ENCODE measurements around the gene QKI.
"Not testable (repeated sequence)": the region's sequence is repeated elsewhere in the genome, so short reads cannot be mapped to it uniquely, and the experiment has no call there.

Gene QKI

DNA sequence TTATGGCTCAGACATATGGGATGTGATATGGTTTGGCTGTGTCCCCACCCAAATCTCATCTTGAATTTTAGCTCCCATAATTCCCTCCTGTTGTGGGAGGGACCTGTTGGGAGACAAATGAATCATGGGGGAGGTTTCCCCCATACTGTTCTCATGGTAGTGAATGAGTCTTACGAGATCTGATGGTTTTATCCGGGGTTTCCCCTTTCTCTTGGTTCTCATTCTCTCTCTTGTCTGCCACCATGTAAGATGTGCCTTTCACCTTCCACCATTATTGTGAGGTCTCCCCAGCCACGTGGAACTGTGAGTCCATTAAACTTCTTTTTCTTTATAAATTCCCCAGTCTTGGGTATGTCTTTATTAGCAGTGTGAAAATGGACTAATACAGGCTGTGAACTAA is 31.1 kb upstream of the QKI start:
- Mint-ChIP-seq H3K4me1 (ENCODE audit: low read depth) (peaks cover 32% of the 10 kb centered on the region), H3K36me3 (ENCODE audit: low read depth) (peaks cover 21% of the 10 kb centered on the region)
- H3K27me3 Mint-ChIP-seq; H3K4me3 Mint-ChIP-seq; H3K9me3 Mint-ChIP-seq; H3K27ac Mint-ChIP-seq; intact Hi-C loops (cut with micrococcal nuclease): not testable (repeated sequence)

- Mint-ChIP-seq H3K9me3 (peaks cover 8% of the 10 kb centered on the region), H3K4me1 (ENCODE audit: low read depth) (peaks cover 34% of the 10 kb centered on the region), H3K4me3 (no peak overlapping the region), H3K36me3 (ENCODE audit: low read depth) (peaks cover 25% of the 10 kb centered on the region), H3K27me3 (no peaks in the 10 kb centered on the region), H3K27ac (no peak overlapping the region)
- intact Hi-C loops (cut with micrococcal nuclease) = loop anchor here (2.0 kb wide), 2 partner anchors 21 to 29 kb away; no protein-coding TSS in a partner anchor
Measured at GRCh38 chr6:163383912-163384311, 30.6 kb upstream of the QKI start.

DNA sequence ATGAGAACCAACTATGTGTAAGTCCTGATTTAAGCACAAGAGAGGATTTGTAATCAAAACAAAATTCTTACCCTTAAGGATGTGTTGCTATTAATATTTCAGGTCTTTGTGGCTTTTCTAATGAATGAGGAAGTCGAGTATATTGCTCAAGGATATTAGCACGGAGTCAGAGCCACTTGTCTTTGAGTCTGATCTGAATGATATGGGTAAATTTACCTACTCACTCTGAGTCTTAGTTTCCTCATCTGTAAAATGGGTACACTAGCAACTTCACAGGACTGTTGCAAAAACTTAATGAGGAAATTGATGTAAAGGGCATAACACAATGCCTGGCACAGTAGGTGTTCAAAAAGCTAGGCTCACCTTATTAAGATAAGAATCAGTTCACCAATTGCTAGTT is 30.0 kb upstream of the QKI start:
- H3K4me3 Mint-ChIP-seq = no peak overlapping the region
- H3K9me3 Mint-ChIP-seq = peaks cover 8% of the 10 kb centered on the region
- H3K27me3 Mint-ChIP-seq = no peaks in the 10 kb centered on the region
- peaks cover 36% of the 10 kb centered on the region for H3K4me1 Mint-ChIP-seq (ENCODE audit: low read depth)
- H3K27ac Mint-ChIP-seq = no peak overlapping the region
- intact Hi-C loops (cut with micrococcal nuclease) = loop anchor here (2.0 kb wide), 2 partner anchors 20 to 28 kb away; no protein-coding TSS in a partner anchor
- peaks cover 29% of the 10 kb centered on the region for H3K36me3 Mint-ChIP-seq (ENCODE audit: low read depth)

DNA sequence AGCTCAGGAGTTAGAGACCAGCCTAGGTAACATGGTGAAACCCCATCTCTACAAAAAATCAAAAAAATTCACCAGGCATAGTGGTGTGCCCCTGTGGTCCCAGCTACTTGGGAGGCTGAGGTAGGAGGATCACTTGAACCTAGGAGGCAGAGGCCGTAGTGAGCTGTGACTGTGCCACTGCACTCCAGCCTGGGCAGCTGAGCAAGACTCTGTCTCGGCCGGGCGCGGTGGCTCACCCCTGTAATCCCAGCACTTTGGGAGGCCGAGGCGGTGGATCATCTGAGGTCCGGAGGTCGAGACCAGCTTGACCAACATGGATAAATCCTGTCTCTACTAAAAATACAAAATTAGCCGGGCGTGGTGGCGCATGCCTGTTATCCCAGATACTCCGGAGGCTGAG is 29.0 kb upstream of the QKI start:
- Mint-ChIP-seq H3K36me3 (ENCODE audit: low read depth) (peaks cover 38% of the 10 kb centered on the region), H3K27ac (peak overlapping the region; percentile 50), H3K4me1 (ENCODE audit: low read depth) (peaks cover 41% of the 10 kb centered on the region)
- H3K27me3 Mint-ChIP-seq, H3K9me3 Mint-ChIP-seq, H3K4me3 Mint-ChIP-seq: not testable (repeated sequence)
- intact Hi-C loops (cut with micrococcal nuclease) = loop anchor here (2.0 kb wide), 2 partner anchors 19 to 27 kb away; no protein-coding TSS in a partner anchor

DNA sequence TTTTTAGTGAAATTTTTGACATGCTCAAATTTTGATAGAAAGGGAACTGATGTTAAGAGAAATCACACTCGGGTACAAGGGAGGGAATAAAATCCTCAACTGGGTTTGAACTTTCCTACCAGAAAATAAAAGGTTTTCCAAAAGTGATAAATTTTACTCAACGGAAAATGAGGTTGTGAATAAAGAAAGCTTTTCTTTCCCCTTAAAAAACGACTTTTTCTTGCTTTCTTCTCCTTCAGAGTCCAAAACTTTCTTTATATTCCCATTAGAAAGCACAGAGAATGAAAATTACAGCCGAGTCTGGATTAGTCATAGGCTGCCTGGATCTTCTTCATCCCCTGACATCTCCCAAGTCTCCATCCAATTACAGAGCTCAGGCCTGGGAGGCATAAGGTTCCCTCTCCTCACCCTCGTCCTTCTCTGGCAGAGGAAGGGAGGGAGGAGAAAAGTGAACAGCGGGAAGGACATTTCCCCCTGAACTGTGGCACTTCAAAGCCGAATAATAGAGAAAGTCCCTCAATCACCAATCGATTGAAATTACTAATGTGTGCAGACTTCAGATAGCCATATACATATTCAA is 28.1 kb upstream of the QKI start:
- intact Hi-C loops (cut with micrococcal nuclease) = no loop called here
- Mint-ChIP-seq H3K36me3 (ENCODE audit: low read depth) (peaks cover 38% of the 10 kb centered on the region), H3K4me1 (ENCODE audit: low read depth) (peaks cover 41% of the 10 kb centered on the region), H3K4me3 (no peak overlapping the region), H3K27ac (no peak overlapping the region), H3K27me3 (no peaks in the 10 kb centered on the region), H3K9me3 (peaks cover 8% of the 10 kb centered on the region)

DNA sequence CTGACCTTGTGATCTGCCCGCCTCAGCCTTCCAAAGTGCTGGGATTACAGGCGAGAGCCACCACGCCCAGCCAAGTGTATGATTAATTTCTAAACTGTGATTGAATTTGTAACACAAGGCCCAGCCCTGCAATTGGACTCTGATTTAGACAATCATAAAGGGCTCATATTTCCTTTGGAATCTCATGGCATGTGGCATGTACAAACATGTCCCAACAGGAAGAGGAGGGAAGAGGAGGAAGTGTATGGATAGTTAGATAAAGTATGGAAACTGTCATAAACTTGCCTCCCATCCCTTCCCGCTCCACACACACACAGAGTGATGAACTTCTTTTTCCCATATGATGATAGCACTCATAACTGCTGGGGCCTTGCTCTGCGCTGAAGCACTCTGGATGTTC is 27.2 kb upstream of the QKI start:
- Mint-ChIP-seq H3K27ac (no peak overlapping the region), H3K36me3 (ENCODE audit: low read depth) (peaks cover 38% of the 10 kb centered on the region), H3K4me3 (no peak overlapping the region), H3K9me3 (peaks cover 8% of the 10 kb centered on the region), H3K4me1 (ENCODE audit: low read depth) (peaks cover 47% of the 10 kb centered on the region), H3K27me3 (no peaks in the 10 kb centered on the region)
- intact Hi-C loops (cut with micrococcal nuclease) = no loop called here

DNA sequence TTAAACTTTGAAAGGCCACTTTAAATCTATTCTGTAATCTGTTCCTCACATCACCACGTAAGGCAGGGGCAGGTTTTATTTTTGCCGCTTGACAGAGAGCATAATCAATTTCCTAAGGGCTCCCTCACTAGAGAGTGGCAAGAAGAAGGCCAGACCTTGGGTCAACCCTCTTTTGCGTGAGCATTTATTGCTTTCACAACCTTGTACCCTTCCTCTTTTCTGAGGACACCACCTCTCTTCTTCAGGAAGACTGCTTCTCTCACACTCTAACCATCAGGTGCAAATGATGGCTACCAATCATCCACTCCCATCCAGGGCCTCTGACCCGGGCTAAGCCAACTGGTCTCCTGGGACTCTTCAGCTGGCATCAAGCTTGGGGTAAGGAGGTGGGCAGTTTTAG is 25.2 kb upstream of the QKI start:
- H3K9me3 Mint-ChIP-seq = no peaks in the 10 kb centered on the region
- intact Hi-C loops (cut with micrococcal nuclease) = no loop called here
- H3K27me3 Mint-ChIP-seq = no peaks in the 10 kb centered on the region
- H3K4me1 Mint-ChIP-seq (ENCODE audit: low read depth) = peaks cover 58% of the 10 kb centered on the region
- peak overlapping the region; percentile 30 for H3K27ac Mint-ChIP-seq
- H3K4me3 Mint-ChIP-seq = no peak overlapping the region
- H3K36me3 Mint-ChIP-seq (ENCODE audit: low read depth) = peaks cover 31% of the 10 kb centered on the region

DNA sequence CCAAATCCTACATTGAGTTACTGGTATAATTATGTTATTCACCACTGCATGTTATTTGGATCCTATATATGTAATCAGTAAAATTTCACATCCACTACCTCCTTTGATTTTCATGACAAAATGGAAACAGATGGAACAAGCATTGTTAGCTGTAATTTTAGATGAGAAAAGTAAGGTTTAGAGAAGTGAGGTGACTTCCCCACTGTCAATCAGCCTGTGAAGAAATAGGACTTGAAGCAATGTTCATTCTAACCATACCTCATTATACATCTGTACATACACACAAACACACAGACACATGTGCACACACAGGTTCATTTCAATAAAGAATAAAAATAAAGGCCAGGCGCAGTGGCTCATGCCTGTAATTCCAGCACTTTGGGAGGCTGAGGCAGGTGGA is 23.7 kb upstream of the QKI start:
- Mint-ChIP-seq H3K4me1 (ENCODE audit: low read depth) (peaks cover 52% of the 10 kb centered on the region), H3K9me3 (no peaks in the 10 kb centered on the region), H3K27ac (no peak overlapping the region), H3K27me3 (no peaks in the 10 kb centered on the region), H3K4me3 (no peak overlapping the region), H3K36me3 (ENCODE audit: low read depth) (peaks cover 26% of the 10 kb centered on the region)
- intact Hi-C loops (cut with micrococcal nuclease) = no loop called here

DNA sequence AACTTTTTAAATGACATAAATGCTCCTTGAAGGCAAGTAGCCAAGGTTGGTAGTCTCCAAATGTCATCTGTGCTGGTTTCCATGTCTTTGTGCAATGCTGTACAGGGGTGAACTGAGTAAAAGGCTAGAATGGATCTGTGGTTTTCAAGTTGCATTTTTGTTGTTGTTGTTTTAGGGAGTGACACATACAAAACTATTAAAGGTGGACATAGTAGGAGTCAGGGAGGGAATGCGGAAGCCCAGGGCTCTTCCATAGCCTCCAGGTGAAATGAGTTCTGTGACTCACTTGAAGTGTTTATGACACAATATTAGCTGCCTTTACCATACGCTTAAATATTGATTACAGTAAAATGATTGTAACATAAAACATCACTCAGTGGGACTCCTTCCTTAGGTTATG is 22.5 kb upstream of the QKI start:
- Mint-ChIP-seq H3K4me1 (ENCODE audit: low read depth) (peaks cover 55% of the 10 kb centered on the region), H3K27me3 (no peaks in the 10 kb centered on the region), H3K9me3 (no peaks in the 10 kb centered on the region), H3K27ac (no peak overlapping the region), H3K4me3 (no peak overlapping the region), H3K36me3 (ENCODE audit: low read depth) (peaks cover 26% of the 10 kb centered on the region)
- intact Hi-C loops (cut with micrococcal nuclease) = no loop called here

- peaks cover 61% of the 10 kb centered on the region for H3K4me1 Mint-ChIP-seq (ENCODE audit: low read depth)
- intact Hi-C loops (cut with micrococcal nuclease) = no loop called here
- no peak overlapping the region for H3K27ac Mint-ChIP-seq
- H3K9me3 Mint-ChIP-seq = no peaks in the 10 kb centered on the region
- no peaks in the 10 kb centered on the region for H3K27me3 Mint-ChIP-seq
- peaks cover 26% of the 10 kb centered on the region for H3K36me3 Mint-ChIP-seq (ENCODE audit: low read depth)
- no peak overlapping the region for H3K4me3 Mint-ChIP-seq
Measured at GRCh38 chr6:163392533-163392932, 22.0 kb upstream of the QKI start.

GRCh38 chr6:163393923-163394322 is 20.6 kb upstream of the QKI start:
- intact Hi-C loops (cut with micrococcal nuclease) = no loop called here
- peak overlapping the region; percentile 10 for H3K27ac Mint-ChIP-seq
- H3K27me3 Mint-ChIP-seq = no peaks in the 10 kb centered on the region
- H3K4me1 Mint-ChIP-seq (ENCODE audit: low read depth) = peaks cover 66% of the 10 kb centered on the region
- peaks cover 14% of the 10 kb centered on the region for H3K36me3 Mint-ChIP-seq (ENCODE audit: low read depth)
- no peaks in the 10 kb centered on the region for H3K9me3 Mint-ChIP-seq
- no peak overlapping the region for H3K4me3 Mint-ChIP-seq

GRCh38 chr6:163394659-163395058 is 19.9 kb upstream of the QKI start:
- no peak overlapping the region for H3K4me3 Mint-ChIP-seq
- intact Hi-C loops (cut with micrococcal nuclease) = no loop called here
- no peaks in the 10 kb centered on the region for H3K9me3 Mint-ChIP-seq
- H3K27ac Mint-ChIP-seq = no peak overlapping the region
- peaks cover 67% of the 10 kb centered on the region for H3K4me1 Mint-ChIP-seq (ENCODE audit: low read depth)
- peaks cover 15% of the 10 kb centered on the region for H3K36me3 Mint-ChIP-seq (ENCODE audit: low read depth)
- H3K27me3 Mint-ChIP-seq = no peaks in the 10 kb centered on the region

DNA sequence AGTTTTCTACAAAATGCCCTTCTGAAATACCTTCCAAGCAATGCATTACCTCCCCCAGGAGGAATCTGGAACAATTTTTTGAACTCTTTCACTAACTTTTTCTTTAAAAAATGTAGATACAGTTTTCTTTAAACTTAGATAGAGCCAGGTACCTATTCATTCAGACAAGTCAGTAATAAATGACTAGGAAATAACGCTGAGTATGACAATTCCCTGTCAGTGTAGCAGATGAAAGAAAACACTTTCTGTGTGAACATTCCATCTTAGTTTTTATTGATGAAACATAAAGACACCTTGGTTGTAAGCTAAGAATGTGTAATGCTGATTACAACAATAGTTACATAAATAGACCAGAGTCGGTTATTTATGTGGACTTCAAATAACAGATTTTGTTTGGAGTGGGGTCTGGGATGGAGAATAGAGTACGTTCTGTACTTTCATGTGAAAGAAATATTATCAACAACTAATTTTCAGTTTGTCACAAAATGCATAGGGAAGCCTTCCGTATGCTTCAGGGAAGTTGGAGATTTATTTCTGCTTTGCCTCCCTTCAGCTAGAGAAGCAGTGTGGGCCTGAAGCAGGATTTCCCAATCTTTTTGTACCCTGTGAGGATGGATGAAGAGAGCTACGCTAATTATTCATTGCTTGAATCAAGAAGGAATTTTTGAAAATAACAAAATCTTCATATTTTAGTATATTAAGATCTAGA is 19.2 kb upstream of the QKI start:
- H3K9me3 Mint-ChIP-seq = no peaks in the 10 kb centered on the region
- no peaks in the 10 kb centered on the region for H3K27me3 Mint-ChIP-seq
- peaks cover 67% of the 10 kb centered on the region for H3K4me1 Mint-ChIP-seq (ENCODE audit: low read depth)
- H3K27ac Mint-ChIP-seq = peak overlapping the region; percentile 32
- H3K4me3 Mint-ChIP-seq = no peak overlapping the region
- intact Hi-C loops (cut with micrococcal nuclease) = no loop called here
- peaks cover 15% of the 10 kb centered on the region for H3K36me3 Mint-ChIP-seq (ENCODE audit: low read depth)

DNA sequence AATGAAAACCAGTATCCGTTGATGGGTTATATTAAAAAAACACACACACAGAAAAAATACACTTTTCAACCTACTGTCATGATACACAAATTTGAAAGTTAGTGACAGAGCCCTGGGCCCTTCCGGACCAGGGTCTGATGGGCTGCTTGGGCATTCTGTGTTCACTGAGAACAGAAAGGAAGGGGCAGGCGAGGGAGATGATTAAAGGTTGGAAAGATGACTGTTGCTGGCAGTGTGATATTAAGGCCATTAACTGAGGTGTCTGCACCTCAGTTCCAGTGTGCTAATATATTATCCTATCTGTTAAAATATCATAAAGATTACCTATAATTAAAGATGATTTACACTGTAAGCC is 18.7 kb upstream of the QKI start:
- peaks cover 69% of the 10 kb centered on the region for H3K4me1 Mint-ChIP-seq (ENCODE audit: low read depth)
- no peaks in the 10 kb centered on the region for H3K9me3 Mint-ChIP-seq
- intact Hi-C loops (cut with micrococcal nuclease) = no loop called here
- H3K4me3 Mint-ChIP-seq = no peak overlapping the region
- peak overlapping the region; percentile 32 for H3K27ac Mint-ChIP-seq
- H3K36me3 Mint-ChIP-seq (ENCODE audit: low read depth) = peaks cover 19% of the 10 kb centered on the region
- no peaks in the 10 kb centered on the region for H3K27me3 Mint-ChIP-seq

DNA sequence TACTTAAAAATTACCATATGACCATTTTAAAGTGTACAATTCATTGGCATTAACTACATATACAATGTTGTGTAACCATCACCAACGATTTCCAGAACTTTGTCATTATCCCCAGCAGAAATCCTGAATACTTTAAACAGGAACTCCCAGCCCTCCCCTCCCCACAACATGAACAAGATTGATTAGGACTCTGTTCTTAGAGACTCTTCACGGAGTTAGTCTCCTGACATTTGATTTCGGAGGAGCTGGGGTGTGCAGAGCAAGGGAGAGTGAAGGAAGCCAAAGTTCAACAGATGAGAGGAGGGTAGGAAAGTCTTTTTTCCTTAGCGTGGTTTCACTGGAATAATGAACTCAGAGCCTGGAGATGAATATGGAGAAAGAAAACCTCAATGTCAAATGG is 17.2 kb upstream of the QKI start:
- Mint-ChIP-seq H3K27ac (no peak overlapping the region), H3K36me3 (ENCODE audit: low read depth) (peaks cover 34% of the 10 kb centered on the region)

More for the DNA sequence above, 17.2 kb upstream of the QKI start:
- peaks cover 78% of the 10 kb centered on the region for H3K4me1 Mint-ChIP-seq (ENCODE audit: low read depth)
- intact Hi-C loops (cut with micrococcal nuclease) = no loop called here
- H3K9me3 Mint-ChIP-seq = no peaks in the 10 kb centered on the region
- no peak overlapping the region for H3K4me3 Mint-ChIP-seq
- no peaks in the 10 kb centered on the region for H3K27me3 Mint-ChIP-seq
